HG02588 (cell line): ENCODE results near the gene BIVM.

ENCODE experiments used
- ATAC-seq: cut with Tn5 transposase; IDR thresholded peaks from one replicate; pipeline ENCODE4 v1.9.1; 2021; ENCODE audit warnings: mild to moderate bottlenecking, moderate library complexity; ENCODE audit not compliant: unreplicated experiment

Gene BIVM

DNA sequence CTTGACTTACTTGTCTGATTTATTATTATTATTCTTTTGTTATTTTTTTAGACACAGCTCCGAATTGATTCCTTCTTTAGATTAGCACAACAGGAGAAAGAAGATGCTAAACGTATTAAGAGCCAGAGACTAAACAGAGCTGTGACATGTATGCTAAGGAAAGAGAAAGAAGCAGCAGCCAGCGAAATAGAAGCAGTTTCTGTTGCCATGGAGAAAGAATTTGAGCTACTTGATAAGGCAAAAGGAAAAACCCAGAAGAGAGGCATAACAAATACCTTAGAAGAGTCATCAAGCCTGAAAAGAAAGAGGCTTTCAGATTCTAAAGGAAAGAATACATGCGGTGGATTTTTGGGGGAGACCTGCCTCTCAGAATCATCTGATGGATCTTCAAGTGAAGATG is 76.3 kb downstream of the BIVM start:
- ATAC-seq, result no peak

DNA sequence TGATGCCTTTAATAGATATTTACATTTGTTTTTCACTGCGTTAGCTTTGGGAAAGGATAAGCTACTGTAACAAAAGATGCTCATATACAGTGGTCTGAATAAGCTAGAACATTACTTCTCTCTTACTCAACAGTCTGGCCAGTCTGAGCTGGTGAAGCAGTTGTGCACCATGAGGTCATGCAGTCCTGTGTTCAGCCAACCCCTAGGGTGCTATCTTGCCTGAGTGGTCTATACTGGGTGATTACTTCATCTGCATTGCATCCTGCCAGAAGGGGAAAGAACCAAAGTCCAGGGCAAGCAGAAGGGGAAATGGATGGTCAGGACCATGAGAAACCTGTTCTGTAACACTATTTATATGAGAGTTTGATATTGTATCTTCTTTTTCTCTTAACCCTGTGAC is 78.4 kb downstream of the BIVM start:
- no peak for ATAC-seq

DNA sequence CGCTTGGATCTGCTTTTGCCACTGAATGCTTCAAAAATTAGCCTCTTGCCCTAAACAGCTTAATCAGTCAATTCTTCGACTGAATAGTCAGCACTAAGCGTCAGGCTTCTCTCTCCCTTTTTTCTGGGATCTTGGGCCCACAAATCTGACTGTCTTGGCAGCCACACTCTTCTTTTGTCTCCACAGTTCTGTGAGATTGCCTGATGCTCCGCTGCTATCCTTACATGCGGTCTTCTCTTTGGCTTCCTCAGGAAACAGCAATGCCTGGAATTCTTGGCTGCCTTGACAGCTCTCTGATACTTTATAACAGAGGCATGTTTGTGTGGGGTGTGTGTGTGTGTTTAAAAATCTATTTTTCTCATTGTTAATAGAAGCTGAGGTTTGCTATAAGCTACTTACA is 79.6 kb downstream of the BIVM start:
- no peak for ATAC-seq

DNA sequence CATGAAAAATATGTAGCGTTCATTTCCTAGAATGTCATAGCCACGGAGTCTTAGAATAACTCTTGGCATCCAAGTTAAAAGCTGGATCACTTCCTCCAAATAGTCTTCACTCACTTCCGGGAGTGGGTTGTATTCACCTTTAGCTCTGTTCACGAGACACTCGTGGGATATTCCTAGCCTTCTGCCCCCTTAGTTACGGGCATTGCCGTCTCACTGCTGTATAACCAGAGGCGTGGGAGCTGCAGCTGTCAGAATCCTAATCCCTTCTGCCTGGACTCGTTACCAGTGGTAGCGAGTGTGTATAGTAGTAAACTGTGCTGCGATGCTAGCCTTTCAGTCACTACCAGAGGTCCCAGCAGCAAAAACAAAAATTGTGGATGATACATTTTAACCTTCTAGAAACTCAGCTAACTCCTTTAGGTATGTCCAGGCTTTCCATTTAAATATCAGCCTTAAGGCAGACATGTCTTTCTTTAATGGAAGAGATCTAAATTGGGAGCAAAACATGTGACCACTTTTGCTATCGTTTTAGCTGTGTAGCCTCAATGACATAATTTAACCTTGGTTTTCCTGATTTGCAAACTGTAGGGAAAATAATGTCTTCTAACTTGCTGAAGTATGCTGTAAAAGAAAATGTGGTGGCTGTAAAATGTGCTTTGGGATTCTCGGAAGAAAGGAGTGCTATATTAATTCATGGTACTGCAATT is 81.0 kb downstream of the BIVM start:
- no peak for ATAC-seq

DNA sequence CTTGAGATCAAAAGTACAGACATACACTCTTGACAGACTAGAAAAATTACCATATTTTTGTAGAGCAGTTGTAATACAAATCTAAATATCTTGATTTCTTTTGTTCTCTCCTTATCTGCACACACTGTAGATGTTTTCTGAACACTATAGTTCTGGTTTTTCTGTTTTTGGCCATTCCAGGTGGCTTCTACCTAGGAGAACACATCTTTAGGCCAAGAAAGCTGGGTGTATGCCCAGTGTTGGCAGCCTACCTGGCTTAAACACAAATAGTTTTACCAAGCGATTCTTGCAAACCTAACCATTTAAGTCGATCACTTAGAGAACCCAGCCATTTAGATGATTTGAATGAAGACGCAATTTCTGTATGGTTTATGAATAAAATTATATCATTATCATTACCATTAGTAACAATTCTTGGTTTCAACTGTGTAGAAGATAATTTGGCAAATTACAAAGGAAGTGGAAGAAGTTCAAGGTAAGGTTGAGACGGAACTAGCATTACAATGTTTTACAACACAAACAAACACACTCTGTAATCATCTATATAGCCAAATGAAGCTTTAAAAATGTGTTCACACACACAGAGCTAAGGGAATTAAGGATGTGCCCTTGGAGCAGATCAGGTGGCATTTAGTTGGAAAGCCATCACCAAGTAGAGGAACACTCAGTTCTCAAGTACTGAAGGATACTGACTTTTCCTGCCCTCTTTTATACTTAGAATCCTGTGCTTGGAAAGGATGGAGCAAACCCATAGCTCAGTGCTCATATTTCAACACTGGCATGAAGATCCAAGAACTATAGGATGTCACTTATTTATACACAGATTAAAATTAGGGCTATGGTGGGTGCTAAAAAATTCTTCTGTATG is 83.1 kb downstream of the BIVM start:
- no peak for ATAC-seq
